NCI-H2081 (cell line): ENCODE results near the gene STARD5.

Experiments
- DNase-seq, 2 experiments: peaks; one replicate each; lab custom pipeline; 2025; lab: John Stamatoyannopoulos, UW

STARD5 gene

DNA sequence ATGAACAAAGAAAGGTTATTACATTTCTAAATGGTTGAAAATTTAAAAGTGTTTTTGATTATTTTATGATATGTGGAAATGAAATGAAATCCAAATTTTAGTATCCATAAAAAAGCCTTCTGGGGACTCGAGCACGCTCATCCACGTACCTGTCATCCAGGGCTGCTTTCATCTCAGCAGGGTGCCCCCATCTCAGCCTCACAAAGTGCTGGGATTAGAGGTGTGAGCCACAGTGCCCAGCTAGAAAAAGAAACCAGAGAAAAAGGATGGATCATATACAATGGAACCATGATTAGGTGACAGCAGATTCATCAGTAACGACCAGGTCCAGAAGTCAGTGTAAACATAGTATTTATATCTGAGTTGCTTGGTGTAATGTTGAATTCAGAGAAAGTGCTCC, 49.7 kb downstream of the STARD5 start:
- no peak for DNase-seq

DNA sequence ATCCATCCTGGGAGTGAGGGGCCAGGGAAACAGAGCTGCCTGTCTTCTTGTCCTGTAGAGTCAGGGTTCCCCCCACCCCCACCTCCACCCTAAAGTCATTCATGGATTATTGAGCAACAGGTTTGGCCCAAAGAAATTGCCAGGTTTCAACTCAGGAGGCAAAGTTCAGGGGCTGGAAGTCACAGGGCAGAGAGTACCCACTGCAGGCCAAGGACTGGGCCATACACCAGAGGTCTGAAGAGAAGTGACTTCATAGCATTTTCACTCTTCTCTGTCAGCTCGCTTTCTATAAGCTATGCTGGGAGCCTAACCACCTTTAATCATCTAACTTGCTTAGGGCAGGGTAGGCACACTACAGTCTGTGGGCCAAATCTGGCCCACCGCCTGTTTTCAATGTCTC, 50.1 kb downstream of the STARD5 start:
- no peak for DNase-seq

DNA sequence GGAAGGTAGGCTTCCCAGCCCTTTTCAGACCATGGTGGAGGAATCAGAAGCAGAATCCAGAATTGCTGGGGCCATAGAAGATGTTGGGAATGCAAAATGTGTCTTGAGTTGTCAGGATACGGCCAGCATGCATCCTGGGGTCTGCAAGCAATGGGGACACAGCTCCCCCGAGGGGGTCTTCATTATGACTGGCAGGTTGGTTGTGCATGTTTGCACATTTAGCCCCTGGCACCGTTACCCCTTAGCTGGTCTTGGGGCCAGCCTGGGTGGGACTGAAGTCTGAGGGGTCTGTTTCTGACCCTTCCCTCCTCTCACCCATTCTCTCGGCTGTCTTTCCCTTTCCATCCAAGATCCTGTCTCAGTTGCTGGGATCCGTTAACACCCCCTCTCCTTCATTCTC, 50.7 kb downstream of the STARD5 start:
- DNase-seq = no peak

DNA sequence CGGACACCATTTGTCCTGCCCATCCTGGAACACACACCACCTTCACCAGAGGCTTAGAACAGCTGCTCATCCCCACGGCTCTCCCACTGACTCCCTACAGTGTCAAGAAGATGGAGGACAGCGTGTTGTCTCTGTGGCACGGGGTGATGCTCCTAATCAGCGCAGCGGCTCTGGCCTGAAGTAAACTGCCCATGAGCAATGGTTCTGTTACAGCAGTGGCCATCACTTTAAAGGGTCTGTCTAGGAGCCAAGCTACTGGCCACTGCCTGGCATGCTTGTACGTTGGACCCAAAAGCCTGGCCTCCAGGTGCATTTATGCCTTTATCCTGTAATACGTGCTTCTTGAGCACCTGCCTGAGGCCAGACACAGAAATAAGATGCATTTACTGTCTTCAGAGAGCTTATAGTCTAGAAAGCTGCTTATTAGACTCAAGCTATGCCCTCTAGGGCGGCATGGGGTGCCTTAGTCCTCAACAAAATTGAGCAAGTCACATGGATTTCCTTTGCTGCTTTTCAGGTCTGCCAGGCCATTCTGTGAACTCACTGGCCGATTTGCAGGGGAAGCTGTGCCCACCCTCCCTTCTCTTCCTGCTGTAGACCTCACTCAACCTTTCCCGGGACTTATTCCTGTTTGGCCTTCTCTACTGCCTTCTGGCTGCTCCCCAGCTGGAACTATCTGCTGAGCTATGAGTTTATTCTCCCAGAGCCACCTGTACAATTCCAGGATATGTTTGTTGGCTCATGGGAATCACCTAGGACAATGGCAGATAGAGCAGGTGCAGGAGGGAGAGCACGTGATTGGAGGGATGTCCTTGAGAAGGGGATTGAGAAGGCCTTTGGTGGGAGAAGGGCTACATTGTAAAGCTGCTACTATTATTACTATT, 51.9 kb downstream of the STARD5 start:
- DNase-seq = no peak

DNA sequence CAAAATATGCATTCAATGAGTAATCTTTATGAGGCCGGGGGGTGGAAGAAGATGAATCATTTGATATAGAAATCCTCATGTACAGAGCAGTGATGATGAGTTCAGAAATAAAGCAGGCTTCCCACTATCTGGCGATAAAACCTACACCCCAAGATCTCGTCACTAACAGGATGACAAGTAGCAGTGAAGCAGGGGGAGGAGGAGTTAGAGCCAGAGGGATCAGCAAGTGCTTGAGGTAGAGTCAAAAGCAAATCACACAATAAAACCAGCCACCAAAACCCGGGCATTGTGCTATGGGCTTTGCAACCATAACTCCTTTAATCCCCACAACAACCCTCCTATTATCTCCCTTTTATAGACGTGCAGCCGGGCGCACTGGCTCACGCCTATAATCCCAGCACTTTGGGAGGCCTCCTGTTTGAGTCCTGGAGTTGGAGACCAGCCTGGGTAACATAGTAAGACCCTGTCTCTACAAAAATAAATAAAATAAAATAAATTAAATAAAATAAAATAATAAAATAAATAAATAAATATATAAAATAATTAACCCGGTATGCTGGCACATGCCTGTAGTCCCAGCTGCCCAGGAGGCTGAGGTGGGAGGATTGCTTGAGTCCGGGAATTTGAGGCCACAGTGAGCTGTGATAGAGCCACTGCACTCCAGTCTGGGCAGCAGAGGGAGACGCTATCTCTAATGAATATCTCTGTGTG, 53.0 kb downstream of the STARD5 start:
- no peak for DNase-seq

DNA sequence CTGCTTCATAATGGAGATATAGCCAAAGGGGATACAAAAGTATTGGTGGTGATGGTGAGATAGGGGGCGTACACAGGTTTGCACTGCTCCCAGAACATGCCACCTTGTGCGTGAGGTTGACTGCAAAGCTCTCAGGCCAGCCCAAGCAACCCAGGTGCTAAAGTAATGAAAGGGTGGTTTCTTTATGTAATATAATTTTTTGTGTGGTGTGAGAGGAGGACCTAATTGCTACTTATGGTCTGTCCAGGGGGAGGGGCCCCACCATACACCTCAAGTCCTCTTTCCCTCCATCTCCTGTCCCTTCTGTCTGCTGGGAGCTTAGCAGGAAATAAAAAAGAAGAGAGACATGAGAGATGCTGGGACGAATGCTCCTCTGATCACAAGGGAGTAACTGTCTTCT, 53.8 kb downstream of the STARD5 start:
- no peak for DNase-seq

DNA sequence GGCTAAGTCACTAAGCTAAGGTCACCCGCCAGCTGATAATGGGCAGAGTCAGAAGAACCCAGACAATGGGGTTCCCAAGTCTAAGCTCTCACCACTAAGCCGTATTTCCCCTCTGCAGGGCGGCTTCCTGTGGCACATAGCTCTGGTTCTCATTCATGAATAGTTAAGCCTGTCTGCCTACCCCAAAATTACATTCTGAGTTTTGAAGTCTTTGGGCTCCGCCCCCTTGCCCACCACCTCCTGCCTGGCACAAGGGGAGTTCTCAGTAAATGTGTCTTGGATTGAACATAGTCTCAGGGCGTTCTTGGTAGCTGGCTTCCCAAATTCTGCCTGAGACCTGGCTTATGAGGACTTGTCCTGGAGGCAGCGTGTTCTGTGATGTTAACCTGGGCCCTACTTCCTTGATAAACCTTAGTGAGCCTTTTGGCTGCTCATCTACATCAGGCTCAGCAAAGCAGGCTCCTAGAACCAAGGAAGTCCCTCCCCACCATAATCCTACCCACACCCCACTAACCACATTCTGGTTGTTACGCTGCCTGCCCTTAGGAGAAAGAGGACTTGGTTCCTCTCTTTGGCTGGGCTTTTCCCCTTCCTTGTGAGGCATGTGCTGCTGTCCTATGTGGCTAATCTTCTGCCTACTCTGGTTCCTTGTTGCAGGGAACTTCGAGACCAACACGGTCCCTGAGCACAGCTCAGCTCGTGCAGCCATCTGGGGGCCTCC, 54.9 kb downstream of the STARD5 start:
- no peak for DNase-seq

DNA sequence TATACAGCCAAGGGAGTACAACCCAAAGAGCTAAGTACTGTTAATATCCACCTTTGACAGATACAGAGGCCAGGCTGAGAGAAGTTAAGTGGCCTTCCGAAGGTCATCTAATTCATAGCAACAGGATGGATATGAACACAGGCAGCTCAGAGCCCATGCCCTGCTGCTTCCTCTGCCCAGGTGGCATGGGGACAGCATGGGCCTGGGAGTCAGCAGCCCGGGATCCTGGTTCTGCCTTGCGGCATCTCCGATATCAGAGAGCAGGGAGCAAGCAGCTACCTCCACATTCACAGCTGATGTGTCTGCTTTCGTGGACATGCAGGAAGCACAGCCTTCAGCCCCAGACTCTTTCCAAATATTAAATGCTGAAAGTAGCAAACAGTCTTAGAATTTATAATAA, 55.6 kb downstream of the STARD5 start:
- no peak for DNase-seq

DNA sequence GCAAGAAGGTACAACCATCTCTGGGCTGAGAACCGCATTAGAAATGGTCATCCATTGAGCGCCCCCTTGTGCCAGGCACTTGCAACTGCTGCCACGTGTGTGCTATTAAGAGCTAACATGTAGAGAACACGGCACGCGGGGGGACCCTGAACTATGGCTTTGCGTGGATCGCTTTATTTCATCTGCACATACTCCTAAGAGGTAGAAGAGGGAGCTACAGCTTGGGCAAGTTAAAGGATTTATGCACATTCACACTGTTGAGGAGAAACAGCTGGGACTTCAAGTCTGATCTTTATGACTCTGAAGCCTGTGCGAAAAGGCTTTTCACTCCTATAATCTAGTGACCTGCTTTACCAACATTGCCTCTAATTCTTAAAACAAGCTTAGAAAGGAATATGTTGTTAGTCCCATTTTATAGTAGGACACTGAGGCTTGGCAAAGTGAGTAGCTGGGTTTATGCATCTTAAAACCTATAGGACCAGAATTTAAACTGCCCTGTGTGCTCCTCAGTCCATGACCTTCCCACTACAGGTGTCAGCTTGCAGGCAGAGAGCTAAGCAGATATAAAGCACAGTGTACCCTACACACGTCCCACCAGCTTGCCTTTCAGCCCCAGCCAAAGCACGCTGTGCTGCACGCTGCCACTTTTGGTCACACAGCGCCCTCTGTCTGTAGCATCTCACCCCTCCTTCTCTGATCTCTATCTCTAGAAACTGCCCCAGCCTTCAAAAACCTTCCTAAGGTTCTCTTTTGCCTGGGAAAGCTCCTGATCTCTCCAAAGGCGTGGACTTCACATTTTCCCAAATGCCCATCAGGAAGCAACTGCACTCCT, 57.8 kb downstream of the STARD5 start:
- DNase-seq = peak; percentile 82 to 88

DNA sequence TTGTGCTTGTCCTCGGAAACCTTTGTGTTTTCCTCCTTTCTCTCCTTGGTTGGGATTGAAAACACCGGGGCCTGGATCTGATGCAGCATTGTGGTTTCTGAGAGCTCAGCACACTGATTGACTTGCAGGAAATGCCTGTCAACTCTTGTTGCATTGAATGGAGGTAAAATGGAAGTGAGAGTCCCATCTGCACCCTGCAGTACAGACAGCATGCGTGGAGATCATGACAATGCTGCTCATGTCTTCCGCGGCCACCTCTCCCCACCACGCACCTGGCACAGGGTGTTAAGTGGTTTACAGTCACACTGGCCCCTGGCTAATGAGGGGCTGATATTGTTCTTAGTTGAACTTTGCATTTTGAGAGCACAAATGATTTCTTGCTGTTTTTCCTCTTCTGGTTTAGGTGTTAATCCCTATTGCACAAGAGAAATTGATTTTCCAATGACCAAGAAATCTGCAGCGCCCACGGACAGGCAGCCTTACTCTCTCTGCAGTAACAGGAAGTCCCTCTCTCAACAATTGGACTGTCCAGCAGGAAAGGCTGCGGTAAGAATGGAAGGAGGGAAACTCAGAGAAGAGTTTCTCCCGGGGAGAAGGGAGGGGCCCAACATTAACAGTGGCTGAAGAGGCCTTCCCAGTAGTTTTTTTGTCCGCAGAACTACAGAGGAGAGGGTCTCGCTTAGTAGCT, 58.5 kb downstream of the STARD5 start:
- DNase-seq = no peak

DNA sequence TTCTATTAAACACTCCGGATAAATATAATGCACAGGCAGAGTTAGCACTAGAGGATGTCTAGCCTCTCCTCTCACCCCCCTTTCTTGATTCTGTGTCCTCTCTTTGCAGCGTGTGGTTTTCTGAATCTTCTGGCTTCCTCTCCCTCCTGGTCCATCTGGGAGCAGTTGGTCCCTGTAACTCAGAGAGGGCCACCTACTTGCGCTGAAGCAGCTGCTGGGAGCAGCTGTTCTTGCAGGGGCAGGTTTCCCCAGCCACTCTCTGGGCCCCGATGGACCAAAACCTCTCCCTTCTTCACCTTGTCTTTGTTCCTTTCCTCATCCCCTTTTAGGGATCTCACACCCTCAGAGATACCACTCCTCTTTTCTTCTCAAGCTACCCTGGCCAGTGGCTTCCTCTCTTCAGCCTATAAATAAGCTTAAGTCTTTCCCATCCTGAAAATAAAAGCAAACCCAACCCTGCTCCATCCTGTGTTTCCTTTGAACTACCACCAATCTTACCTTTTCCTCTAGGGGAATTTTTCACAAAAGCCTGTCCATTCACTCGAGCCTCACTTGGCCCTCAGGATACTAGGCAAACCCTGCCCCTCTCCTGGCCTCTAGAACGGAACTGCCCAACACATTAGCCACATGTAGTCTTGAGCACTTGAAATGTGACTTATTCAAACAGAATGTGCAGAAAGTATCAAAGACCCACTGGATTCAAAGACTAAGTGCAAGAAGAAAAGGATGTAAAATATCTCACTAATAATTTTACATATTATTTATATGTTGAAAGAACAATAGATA, 59.7 kb downstream of the STARD5 start:
- DNase-seq = no peak

DNA sequence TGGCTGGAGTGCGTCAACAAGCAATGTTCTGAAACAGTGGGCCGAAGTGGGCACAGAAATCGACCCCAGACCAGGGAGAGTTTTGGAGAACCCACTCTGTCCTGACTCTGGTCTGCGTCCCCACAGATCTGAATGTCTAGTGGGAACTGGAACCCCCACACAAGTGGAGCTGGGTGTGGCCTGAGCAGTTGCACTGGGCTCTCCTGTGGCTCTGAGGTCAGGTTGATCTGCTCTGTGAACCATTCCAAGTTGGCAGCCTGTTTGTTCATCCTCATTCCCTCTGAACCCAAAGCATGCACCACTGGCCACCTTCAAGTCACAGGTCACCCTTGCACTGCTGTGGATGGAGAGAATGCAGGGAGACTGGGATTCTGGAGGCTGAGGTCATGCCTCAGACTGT, 60.5 kb downstream of the STARD5 start:
- DNase-seq = no peak

DNA sequence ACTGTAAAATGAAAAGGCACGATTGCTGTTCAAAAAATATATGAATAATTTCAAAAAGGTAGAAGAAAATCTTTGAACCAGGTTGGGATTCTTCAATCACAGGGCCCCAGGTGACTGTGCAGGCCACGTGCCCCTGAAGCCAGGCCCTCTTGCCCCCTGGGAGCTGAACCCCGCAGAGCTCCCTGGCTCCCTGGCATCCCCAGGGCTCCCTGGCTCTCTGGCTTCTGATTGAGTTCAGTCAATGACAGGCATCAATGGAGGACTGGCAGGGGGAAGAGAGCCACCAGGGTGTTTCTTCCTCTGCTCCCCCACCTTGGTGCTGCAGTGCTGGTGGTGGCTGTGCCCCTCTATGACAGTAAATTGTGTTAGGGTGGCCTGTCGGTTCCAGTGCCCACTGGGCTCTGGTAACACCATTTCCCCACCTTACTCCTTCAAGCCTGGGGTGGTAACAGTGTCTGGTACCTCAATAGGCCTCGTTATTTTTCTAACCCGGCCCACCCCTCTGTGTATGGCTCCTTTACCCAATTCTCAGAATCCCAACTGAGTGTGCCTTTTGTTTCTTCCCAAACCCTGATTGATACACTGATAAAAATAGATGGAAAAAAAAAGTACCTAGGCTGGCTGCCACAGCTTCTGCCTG, 62.6 kb downstream of the STARD5 start:
- DNase-seq = no peak

DNA sequence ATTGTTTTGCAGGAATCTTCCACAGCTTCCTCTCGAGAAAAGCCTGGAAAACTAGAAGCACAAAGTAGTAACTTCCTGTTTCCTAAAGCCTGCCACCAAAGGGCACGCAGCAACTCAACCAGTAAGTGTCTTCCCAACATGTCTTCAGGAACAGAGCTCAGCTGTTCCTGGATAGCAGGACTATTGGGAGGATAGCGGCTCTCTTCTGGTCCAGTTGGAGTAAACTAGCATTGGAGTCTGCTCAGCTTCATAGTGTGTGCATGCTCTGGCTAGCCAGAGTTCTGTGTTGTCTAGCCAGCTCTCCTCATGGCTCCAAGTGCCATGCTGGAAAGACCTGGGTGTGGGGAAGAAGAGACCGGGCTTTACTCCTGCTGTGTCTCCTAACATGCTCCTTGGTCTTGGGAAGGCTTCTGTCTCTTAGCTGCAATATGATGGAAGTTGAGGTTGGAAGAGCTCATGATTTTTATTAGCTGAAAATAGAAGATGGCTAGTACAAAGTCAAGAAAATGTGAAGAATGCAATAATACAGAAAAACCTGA, 64.1 kb downstream of the STARD5 start:
- DNase-seq = no peak
